ENCODE results near the gene PRDX1.

PRDX1 gene

DNA sequence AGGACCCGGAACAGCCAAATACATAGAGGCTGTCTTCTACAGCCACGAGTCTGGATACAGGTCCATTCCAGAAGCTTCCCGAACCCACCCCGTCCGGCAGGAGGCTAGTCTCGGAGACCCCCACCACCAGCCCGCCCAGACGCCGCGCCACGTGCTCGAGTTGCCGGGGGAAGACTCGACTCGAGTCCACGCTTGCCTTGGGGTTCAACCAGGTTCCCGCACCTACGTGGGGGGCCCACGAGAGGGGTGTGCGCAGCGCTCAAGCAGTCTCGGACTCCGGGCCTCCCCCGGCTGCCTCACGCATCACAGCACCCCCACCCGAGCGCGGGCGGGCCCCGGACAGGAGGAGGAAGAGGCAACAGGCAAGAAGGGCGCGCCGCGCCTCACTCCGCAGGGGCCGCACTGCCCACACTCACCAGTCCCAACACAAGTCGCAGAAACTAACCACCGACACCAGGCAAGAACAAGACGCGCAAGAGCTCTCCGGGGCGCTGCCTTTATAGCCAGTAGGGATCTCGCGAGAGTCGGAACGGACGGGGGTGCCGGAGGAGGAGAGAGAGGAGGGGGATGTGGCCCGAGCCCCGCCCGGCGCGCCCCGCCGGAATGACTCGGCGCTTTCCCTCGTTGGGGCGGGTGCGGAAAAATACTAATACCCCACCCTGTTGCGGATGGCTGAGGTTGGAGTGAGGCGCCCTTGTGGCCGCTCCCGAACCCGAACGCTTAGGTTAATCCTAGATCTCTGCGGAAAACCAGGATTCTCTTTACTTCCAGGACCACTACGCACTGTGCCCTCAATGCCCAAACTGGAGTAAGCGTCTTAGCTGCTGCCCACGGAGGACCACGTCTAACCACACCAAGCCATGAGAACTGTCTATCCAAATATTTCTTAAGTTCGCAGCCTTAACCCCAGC is at the start of gene PRDX1:
Gene PRDX1 (minus strand): TSS at position 472 of the 911 bp plus-strand sequence. CDS start 2,841 bp downstream, outside the sequence.
- H3K9ac ChIP-seq (ENCODE audit: low read length in 2 of 2): peak within 1 kb of the TSS; percentile 88 to 96
- H3K27me3 ChIP-seq (ENCODE audit: control insufficient read depth in 1 of 2, insufficient read depth in 2 of 2, low read length in 2 of 2): no peaks in the 10 kb centered on the region
- H3K9me3 ChIP-seq (ENCODE audit: control insufficient read depth in 2 of 2, low read length in 2 of 2): no peaks in the 10 kb centered on the region
- peaks cover 5 to 9% of the 10 kb centered on the region in 2 donors for H3K36me3 ChIP-seq (ENCODE audit: control insufficient read depth in 2 of 2, insufficient read depth in 2 of 2, low read length in 2 of 2)
- H3K27ac ChIP-seq (ENCODE audit: low read length): peak within 1 kb of the TSS; percentile 97
- peak within 1 kb of the TSS; percentile 81 to 98 for H3K4me3 ChIP-seq (ENCODE audit: low read length in 2 of 2)
- peaks cover 14% of the 10 kb centered on the region for H3K4me1 ChIP-seq (ENCODE audit: control insufficient read depth, insufficient read depth, low read length)

DNA sequence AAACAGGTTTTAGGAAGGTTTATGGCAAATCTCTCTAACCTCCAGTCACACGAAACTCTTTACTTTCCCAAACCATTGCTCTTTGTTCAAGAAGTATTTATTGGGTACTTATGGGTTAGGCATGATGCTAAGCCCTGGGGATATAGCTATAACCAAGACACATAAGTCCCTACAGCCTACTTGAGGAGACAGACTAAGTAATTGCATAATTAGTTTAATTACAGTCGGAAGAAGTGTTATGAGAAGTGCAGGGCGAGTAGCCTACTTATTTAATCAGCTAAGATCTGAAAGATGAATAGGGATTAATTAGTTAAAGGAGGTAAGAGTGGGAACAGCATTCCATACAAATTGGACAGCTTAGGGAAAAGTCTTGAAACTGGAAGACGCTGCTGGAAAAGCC is 48.9 kb upstream of the PRDX1 start:
- Histone ChIP-seq H3K27me3 (ENCODE audit: control insufficient read depth in 1 of 2, insufficient read depth in 2 of 2, low read length in 2 of 2) (no peaks in the 10 kb centered on the region), H3K9me3 (ENCODE audit: control insufficient read depth in 2 of 2, low read length in 2 of 2) (no peaks in the 10 kb centered on the region), H3K27ac (ENCODE audit: low read length) (no peak overlapping the region), H3K4me1 (ENCODE audit: control insufficient read depth, insufficient read depth, low read length) (peaks cover 9% of the 10 kb centered on the region), H3K4me3 (ENCODE audit: low read length in 2 of 2) (no peak overlapping the region), H3K9ac (ENCODE audit: low read length in 2 of 2) (peak overlapping the region in 1 of 2 donors; percentile 14), H3K36me3 (ENCODE audit: control insufficient read depth in 2 of 2, insufficient read depth in 2 of 2, low read length in 2 of 2) (peaks cover 23 to 34% of the 10 kb centered on the region in 2 donors)

DNA sequence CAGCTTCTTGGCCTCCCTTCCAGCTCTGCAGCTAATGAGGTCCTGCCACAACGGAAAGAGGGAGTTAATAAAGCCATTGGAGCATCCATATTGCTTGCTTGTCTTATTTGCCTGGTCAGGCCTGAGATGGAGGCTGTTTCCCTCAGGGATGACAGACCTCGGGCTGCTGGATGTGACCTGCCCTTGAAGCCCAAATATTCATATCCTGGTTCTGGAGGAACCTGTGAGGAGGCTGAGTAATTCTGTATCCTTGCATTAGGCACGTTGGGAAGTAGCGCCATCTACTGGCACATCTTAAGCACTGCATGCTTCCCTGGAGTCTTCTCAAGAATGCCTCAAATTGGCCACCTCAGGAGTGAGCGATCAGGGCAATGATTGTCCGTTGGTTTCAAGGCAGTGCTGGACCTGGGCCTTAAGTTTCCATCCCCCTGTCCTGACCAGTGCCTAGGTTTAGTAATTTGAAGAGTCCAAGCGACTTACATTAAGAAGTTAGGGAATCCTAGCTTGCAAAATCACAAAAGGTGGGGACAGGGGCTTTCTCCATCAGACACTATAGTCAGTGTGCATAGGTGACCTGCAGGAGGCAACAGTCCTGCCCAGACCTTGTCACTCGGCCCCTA is 48.4 kb upstream of the PRDX1 start:
- Histone ChIP-seq H3K27ac (ENCODE audit: low read length) (no peak overlapping the region), H3K27me3 (ENCODE audit: control insufficient read depth in 1 of 2, insufficient read depth in 2 of 2, low read length in 2 of 2) (no peaks in the 10 kb centered on the region)

DNA sequence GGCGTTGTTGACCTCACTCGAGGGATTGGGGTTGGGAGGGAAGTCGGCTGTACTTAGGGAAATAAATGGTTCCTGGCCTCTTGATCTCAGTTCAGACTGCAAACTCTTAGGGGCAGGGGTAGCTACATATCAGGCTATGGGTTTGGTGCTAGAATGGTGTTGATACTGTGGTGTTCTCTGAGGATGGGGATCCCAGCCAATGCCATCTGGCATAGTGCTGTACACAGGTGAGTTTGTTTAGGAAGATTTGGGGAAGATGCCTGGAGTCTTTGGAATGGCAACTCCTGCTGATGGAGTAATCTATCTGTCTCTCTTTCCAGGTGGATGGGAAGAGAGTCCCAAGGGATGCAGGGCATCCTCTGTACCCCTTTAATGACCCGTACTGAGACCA is 47.9 kb upstream of the PRDX1 start:
- H3K9ac ChIP-seq (ENCODE audit: low read length in 2 of 2): no peak overlapping the region
- H3K4me1 ChIP-seq (ENCODE audit: control insufficient read depth, insufficient read depth, low read length): peaks cover 9% of the 10 kb centered on the region
- peaks cover 23 to 34% of the 10 kb centered on the region in 2 donors for H3K36me3 ChIP-seq (ENCODE audit: control insufficient read depth in 2 of 2, insufficient read depth in 2 of 2, low read length in 2 of 2)
- H3K4me3 ChIP-seq (ENCODE audit: low read length in 2 of 2): no peak overlapping the region
- H3K27ac ChIP-seq (ENCODE audit: low read length): no peak overlapping the region
- no peaks in the 10 kb centered on the region for H3K9me3 ChIP-seq (ENCODE audit: control insufficient read depth in 2 of 2, low read length in 2 of 2)
- H3K27me3 ChIP-seq (ENCODE audit: control insufficient read depth in 1 of 2, insufficient read depth in 2 of 2, low read length in 2 of 2): no peaks in the 10 kb centered on the region

More for the DNA sequence above, 48.4 kb upstream of the PRDX1 start:
- no peak overlapping the region for H3K9ac ChIP-seq (ENCODE audit: low read length in 2 of 2)
- H3K9me3 ChIP-seq (ENCODE audit: control insufficient read depth in 2 of 2, low read length in 2 of 2): no peaks in the 10 kb centered on the region
- H3K36me3 ChIP-seq (ENCODE audit: control insufficient read depth in 2 of 2, insufficient read depth in 2 of 2, low read length in 2 of 2): peaks cover 23 to 34% of the 10 kb centered on the region in 2 donors
- no peak overlapping the region for H3K4me3 ChIP-seq (ENCODE audit: low read length in 2 of 2)
- peaks cover 9% of the 10 kb centered on the region for H3K4me1 ChIP-seq (ENCODE audit: control insufficient read depth, insufficient read depth, low read length)

DNA sequence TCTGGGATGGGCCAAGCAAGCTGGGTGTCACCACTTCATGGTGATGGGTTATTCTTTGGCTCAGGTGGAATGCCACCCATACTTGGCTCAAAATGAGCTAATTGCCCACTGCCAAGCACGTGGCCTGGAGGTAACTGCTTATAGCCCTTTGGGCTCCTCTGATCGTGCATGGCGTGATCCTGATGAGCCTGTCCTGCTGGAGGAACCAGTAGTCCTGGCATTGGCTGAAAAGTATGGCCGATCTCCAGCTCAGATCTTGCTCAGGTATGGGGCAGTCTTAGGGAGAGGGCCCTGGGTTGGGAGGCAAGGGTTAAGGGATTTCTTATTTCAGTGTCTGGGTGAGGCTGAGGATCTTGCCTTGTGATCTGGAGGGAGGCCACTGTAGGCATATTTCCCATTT is 46.7 kb upstream of the PRDX1 start:
- peaks cover 29 to 37% of the 10 kb centered on the region in 2 donors for H3K36me3 ChIP-seq (ENCODE audit: control insufficient read depth in 2 of 2, insufficient read depth in 2 of 2, low read length in 2 of 2)
- no peak overlapping the region for H3K27ac ChIP-seq (ENCODE audit: low read length)
- no peak overlapping the region for H3K4me3 ChIP-seq (ENCODE audit: low read length in 2 of 2)
- no peaks in the 10 kb centered on the region for H3K27me3 ChIP-seq (ENCODE audit: control insufficient read depth in 1 of 2, insufficient read depth in 2 of 2, low read length in 2 of 2)
- H3K4me1 ChIP-seq (ENCODE audit: control insufficient read depth, insufficient read depth, low read length): peaks cover 9% of the 10 kb centered on the region
- no peak overlapping the region for H3K9ac ChIP-seq (ENCODE audit: low read length in 2 of 2)
- no peaks in the 10 kb centered on the region for H3K9me3 ChIP-seq (ENCODE audit: control insufficient read depth in 2 of 2, low read length in 2 of 2)

DNA sequence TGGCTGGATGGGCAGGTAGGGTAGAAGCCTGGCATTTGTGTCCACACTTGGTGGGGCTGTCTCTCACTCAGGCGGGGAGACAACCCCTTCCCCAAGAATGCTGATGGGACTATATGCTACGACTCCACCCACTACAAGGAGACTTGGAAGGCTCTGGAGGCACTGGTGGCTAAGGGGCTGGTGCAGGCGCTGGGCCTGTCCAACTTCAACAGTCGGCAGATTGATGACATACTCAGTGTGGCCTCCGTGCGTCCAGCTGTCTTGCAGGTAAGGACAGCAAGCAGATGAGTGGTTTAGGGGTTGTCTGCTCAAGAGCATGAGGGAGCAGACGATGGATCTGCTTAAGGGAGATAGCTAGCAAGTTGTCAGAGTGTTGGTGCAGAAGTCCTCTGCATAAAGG is 46.2 kb upstream of the PRDX1 start:
- H3K27me3 ChIP-seq (ENCODE audit: control insufficient read depth in 1 of 2, insufficient read depth in 2 of 2, low read length in 2 of 2): no peaks in the 10 kb centered on the region
- no peak overlapping the region for H3K4me3 ChIP-seq (ENCODE audit: low read length in 2 of 2)
- H3K4me1 ChIP-seq (ENCODE audit: control insufficient read depth, insufficient read depth, low read length): peaks cover 9% of the 10 kb centered on the region
- H3K27ac ChIP-seq (ENCODE audit: low read length): no peak overlapping the region
- H3K36me3 ChIP-seq (ENCODE audit: control insufficient read depth in 2 of 2, insufficient read depth in 2 of 2, low read length in 2 of 2): peaks cover 29 to 37% of the 10 kb centered on the region in 2 donors
- H3K9me3 ChIP-seq (ENCODE audit: control insufficient read depth in 2 of 2, low read length in 2 of 2): no peaks in the 10 kb centered on the region
- no peak overlapping the region for H3K9ac ChIP-seq (ENCODE audit: low read length in 2 of 2)

DNA sequence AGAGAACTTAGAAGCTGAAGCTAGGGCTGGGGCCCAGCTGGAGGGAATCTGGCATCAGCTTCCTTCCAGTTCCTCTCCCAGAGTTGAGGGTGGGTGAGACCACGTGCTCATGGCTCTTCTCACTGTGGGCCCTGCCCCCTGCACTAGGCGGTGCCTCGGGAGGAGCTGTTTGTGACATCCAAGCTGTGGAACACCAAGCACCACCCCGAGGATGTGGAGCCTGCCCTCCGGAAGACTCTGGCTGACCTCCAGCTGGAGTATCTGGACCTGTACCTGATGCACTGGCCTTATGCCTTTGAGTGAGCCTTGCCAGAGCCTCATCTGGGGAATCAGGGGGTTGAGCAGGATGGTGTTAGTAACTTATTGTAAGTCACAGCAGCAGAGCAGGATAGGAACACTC is 45.0 kb upstream of the PRDX1 start:
- Histone ChIP-seq H3K4me3 (ENCODE audit: low read length in 2 of 2) (no peak overlapping the region), H3K9me3 (ENCODE audit: control insufficient read depth in 2 of 2, low read length in 2 of 2) (no peaks in the 10 kb centered on the region), H3K4me1 (ENCODE audit: control insufficient read depth, insufficient read depth, low read length) (peaks cover 9% of the 10 kb centered on the region), H3K27me3 (ENCODE audit: control insufficient read depth in 1 of 2, insufficient read depth in 2 of 2, low read length in 2 of 2) (no peaks in the 10 kb centered on the region), H3K36me3 (ENCODE audit: control insufficient read depth in 2 of 2, insufficient read depth in 2 of 2, low read length in 2 of 2) (peaks cover 32 to 41% of the 10 kb centered on the region in 2 donors), H3K27ac (ENCODE audit: low read length) (no peak overlapping the region), H3K9ac (ENCODE audit: low read length in 2 of 2) (no peak overlapping the region)

DNA sequence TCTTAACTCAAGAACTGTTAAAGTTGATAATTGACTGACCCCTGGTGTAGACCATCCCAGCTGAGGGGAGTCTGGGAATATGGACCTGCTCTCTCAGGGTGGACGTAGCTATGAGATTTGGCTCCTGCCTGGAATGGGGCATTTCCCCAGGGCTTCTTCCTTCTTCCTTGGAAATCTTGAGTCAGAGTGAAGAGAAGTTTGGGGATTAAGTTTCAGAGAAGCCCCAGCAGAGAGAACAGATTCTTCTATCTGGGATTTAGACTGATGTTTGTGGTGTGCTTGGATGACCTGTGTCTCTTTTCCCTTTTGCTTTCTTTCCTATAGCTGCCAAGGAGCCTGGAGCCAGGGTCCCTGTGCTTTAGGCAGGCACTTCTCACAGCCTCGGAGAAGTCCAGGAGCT is 42.2 kb upstream of the PRDX1 start:
- no peak overlapping the region for H3K9ac ChIP-seq (ENCODE audit: low read length in 2 of 2)
- H3K36me3 ChIP-seq (ENCODE audit: control insufficient read depth in 2 of 2, insufficient read depth in 2 of 2, low read length in 2 of 2): peaks cover 19 to 29% of the 10 kb centered on the region in 2 donors
- peaks cover 7% of the 10 kb centered on the region for H3K4me1 ChIP-seq (ENCODE audit: control insufficient read depth, insufficient read depth, low read length)
- no peak overlapping the region for H3K27ac ChIP-seq (ENCODE audit: low read length)
- no peak overlapping the region for H3K4me3 ChIP-seq (ENCODE audit: low read length in 2 of 2)
- H3K9me3 ChIP-seq (ENCODE audit: control insufficient read depth in 2 of 2, low read length in 2 of 2): no peaks in the 10 kb centered on the region
- H3K27me3 ChIP-seq (ENCODE audit: control insufficient read depth in 1 of 2, insufficient read depth in 2 of 2, low read length in 2 of 2): no peaks in the 10 kb centered on the region

DNA sequence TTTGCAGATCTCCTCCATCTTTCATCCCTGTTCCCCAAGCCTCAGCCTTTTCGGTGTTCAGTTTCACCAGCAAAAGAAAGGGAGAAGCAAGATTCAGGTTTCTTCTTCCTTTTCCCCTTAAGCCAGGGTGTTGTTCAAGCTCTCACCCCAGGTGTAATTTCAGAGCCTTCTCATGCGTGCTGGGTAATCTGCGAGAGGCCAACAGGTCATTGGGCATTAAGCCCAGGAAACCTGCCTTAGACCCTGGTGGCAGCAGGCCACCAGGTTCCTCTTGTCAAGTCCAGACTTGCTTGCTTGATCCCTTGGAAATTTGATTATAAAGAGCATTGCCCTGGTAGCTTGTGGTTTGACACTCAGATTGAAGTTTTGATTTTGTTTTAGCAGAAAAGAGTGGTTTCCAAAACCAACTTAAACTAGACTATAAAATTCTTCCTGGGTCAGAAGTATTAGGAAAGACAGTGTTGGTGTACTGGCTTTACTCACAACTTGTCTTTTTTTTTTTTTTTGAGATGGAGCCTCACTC is 35.8 kb upstream of the PRDX1 start:
- Histone ChIP-seq H3K9me3 (ENCODE audit: control insufficient read depth in 2 of 2, low read length in 2 of 2) (no peaks in the 10 kb centered on the region), H3K27me3 (ENCODE audit: control insufficient read depth in 1 of 2, insufficient read depth in 2 of 2, low read length in 2 of 2) (no peaks in the 10 kb centered on the region), H3K4me1 (ENCODE audit: control insufficient read depth, insufficient read depth, low read length) (peaks cover 2% of the 10 kb centered on the region), H3K36me3 (ENCODE audit: control insufficient read depth in 2 of 2, insufficient read depth in 2 of 2, low read length in 2 of 2) (peaks cover 9% of the 10 kb centered on the region in 2 donors), H3K27ac (ENCODE audit: low read length) (no peak overlapping the region), H3K9ac (ENCODE audit: low read length in 2 of 2) (no peak overlapping the region), H3K4me3 (ENCODE audit: low read length in 2 of 2) (no peak overlapping the region)

DNA sequence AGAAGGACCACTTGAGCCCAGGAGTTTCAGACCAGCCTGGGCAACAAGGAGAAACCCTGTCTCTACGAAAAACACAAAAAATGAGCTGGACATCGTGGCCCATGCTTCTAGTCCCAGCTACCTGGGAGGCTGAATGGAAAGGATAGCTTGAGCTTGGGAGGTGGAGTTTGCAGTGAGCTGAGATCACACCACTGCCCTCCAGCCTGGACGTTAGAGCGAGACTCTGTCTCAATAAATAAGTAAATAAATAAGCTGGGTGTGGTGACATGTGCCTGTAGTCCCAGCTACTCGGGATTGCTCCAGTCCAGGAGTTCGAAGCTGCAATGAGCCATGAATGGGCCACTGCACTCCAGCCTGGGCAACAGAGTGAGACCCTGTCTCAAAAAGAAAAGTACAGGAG is 32.5 kb upstream of the PRDX1 start:
- Histone ChIP-seq H3K4me1 (ENCODE audit: control insufficient read depth, insufficient read depth, low read length) (peaks cover 14% of the 10 kb centered on the region), H3K27ac (ENCODE audit: low read length) (no peak overlapping the region), H3K9ac (ENCODE audit: low read length in 2 of 2) (no peak overlapping the region), H3K36me3 (ENCODE audit: control insufficient read depth in 2 of 2, insufficient read depth in 2 of 2, low read length in 2 of 2) (peaks cover 5 to 6% of the 10 kb centered on the region in 2 donors), H3K27me3 (ENCODE audit: control insufficient read depth in 1 of 2, insufficient read depth in 2 of 2, low read length in 2 of 2) (no peaks in the 10 kb centered on the region), H3K4me3 (ENCODE audit: low read length in 2 of 2) (no peak overlapping the region), H3K9me3 (ENCODE audit: control insufficient read depth in 2 of 2, low read length in 2 of 2) (no peaks in the 10 kb centered on the region)

Data from stomach smooth muscle (tissue), 2 donors.